Astrocyte of the cerebellum (primary cell): ENCODE data around the gene CUL2.
"Not testable (repeated sequence)": the region's sequence is repeated elsewhere in the genome, so short reads cannot be mapped to it uniquely, and the experiment has no call there.

ENCODE experiments used
- DNase-seq: peaks from one replicate; pipeline ENCODE4 v3.0.0-alpha.2; 2011; ENCODE audit warnings: low read depth
- H3K4me3 ChIP-seq: 2 replicates; pipeline ENCODE4 v1.5.1; 2011; ENCODE audit warnings: mild to moderate bottlenecking, low read depth, low read length, moderate library complexity
- CTCF ChIP-seq: IDR thresholded peaks from 2 replicates; pipeline ENCODE4 v1.5.1; 2012; ENCODE audit warnings: low read length, low read depth, moderate library complexity, mild to moderate bottlenecking; ENCODE audit errors: missing control alignments
- in situ Hi-C: cut with HindIII; loops from 2 replicates; pipeline ENCODE4 v1.10.0; 2017; ENCODE audit warnings: low sequenced_read_pairs

Gene CUL2

GRCh38 chr10:34996843-34997242 is 93.3 kb downstream of the CUL2 start:
- no peak overlapping the region for H3K4me3 ChIP-seq
- no peak for TF ChIP-seq CTCF
- no peak for DNase-seq
- in situ Hi-C loops = no loop called here

GRCh38 chr10:34995925-34996324 is 94.2 kb downstream of the CUL2 start:
- DNase-seq = no peak
- in situ Hi-C loops = no loop called here

GRCh38 chr10:34994565-34995142 is 95.5 kb downstream of the CUL2 start:
- H3K4me3 ChIP-seq = no peak overlapping the region
- in situ Hi-C loops = loop anchor here (5.0 kb wide), 1 partner anchor 87 kb away; no protein-coding TSS in a partner anchor
- DNase-seq = peak; percentile 88
- peak; percentile 83 for TF ChIP-seq CTCF

More at GRCh38 chr10:34995925-34996324, 94.2 kb downstream of the CUL2 start:
- H3K4me3 ChIP-seq = no peak overlapping the region
- no peak for TF ChIP-seq CTCF

GRCh38 chr10:34993782-34994181 is 96.4 kb downstream of the CUL2 start:
- no peak for TF ChIP-seq CTCF
- DNase-seq = no peak
- in situ Hi-C loops = loop anchor here (5.0 kb wide), 1 partner anchor 86 kb away; no protein-coding TSS in a partner anchor
- H3K4me3 ChIP-seq = no peak overlapping the region

GRCh38 chr10:34991117-34991516 is 99.0 kb downstream of the CUL2 start:
- in situ Hi-C loops = loop anchor here (5.0 kb wide), 1 partner anchor 84 kb away; no protein-coding TSS in a partner anchor
- not testable (repeated sequence) for DNase-seq, H3K4me3 ChIP-seq

GRCh38 chr10:34988397-34989067 is 101.6 kb downstream of the CUL2 start:
- no peak for DNase-seq
- H3K4me3 ChIP-seq = no peak overlapping the region
- no peak for TF ChIP-seq CTCF
- in situ Hi-C loops = no loop called here

GRCh38 chr10:34985823-34986222 is 104.3 kb downstream of the CUL2 start:
- H3K4me3 ChIP-seq = no peak overlapping the region
- peak; percentile 38 for TF ChIP-seq CTCF
- no peak for DNase-seq
- in situ Hi-C loops = no loop called here
